Stomach smooth muscle (tissue), 2 donors: ENCODE data around the gene HK2.
"Not testable (repeated sequence)": the region's sequence is repeated elsewhere in the genome, so short reads cannot be mapped to it uniquely, and the experiment has no call there.

ENCODE experiments used
- H3K27ac ChIP-seq: one replicate; pipeline ENCODE4 v1.7.0; 2013; ENCODE audit warnings: mild to moderate bottlenecking, low read length, inconsistent platforms
- H3K27me3 ChIP-seq, 2 donors: one replicate each; pipeline ENCODE4 v1.7.0; 2013; ENCODE audit warnings: low read length in 2 of 2; ENCODE audit not compliant: insufficient read depth in 2 of 2, control insufficient read depth in 1 of 2
- H3K36me3 ChIP-seq, 2 donors: one replicate each; pipeline ENCODE4 v1.7.0; 2013; ENCODE audit warnings: low read length in 2 of 2; ENCODE audit not compliant: control insufficient read depth in 2 of 2, insufficient read depth in 2 of 2
- H3K4me1 ChIP-seq: one replicate; pipeline ENCODE4 v1.7.0; 2013; ENCODE audit warnings: low read length; ENCODE audit not compliant: control insufficient read depth, insufficient read depth
- H3K4me3 ChIP-seq, 2 donors: one replicate each; pipeline ENCODE4 v1.7.0; 2013; ENCODE audit warnings: low read length in 2 of 2
- H3K9ac ChIP-seq, 2 donors: one replicate each; pipeline ENCODE4 v1.7.0; 2013; ENCODE audit warnings: low read length in 2 of 2, mild to moderate bottlenecking in 1 of 2
- H3K9me3 ChIP-seq, 2 donors: one replicate each; pipeline ENCODE4 v1.7.0; 2013; ENCODE audit warnings: low read length in 2 of 2; ENCODE audit not compliant: control insufficient read depth in 2 of 2
- donor health status: healthy.
- donor health status: Pancreatic carcinoma.

HK2 gene

DNA sequence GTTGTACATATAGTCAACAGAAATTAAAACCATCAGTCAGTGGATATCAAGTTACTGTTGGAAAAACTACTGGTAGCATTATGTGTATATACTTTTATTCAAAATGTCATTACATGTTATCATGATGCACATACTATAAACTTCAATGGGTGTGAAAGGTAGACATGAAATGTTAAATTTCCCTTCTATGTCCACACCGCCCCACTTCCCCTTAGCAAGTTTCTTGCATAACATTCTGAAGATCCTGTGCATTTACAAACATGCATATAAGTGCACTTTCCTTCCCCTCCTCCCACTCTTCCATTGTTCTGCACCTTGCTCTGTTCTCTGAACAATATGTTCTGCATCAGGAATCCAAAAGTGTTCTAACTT lies 16.6 kb upstream of the HK2 start:
- peaks cover 0 to 1% of the 10 kb centered on the region in 2 donors for H3K27me3 ChIP-seq
- H3K36me3 ChIP-seq: no peaks in the 10 kb centered on the region
- no peaks in the 10 kb centered on the region for H3K4me1 ChIP-seq
- H3K9me3 ChIP-seq: no peaks in the 10 kb centered on the region
- H3K9ac ChIP-seq: no peak overlapping the region
- H3K4me3 ChIP-seq: no peak overlapping the region
- no peak overlapping the region for H3K27ac ChIP-seq

DNA sequence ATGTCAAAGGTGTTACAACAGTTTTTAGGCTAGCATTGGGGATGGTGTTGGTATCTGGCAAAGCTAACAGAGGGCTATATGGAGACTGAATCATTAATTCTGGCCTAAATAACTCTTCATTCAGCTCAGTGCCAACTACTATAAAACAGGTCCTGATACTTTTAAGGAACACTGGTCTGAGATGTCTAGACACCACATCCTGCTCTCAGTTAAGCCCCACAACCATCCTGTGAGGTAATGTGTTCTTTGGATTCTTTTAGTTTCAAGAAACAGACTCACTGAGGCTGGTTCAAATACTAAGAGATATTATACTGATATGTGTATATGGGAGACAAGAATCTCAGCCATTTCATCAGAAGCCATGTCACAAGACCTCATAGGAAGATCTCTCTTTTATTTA lies 14.2 kb upstream of the HK2 start:
- Histone ChIP-seq H3K4me1 (no peaks in the 10 kb centered on the region), H3K9me3 (no peaks in the 10 kb centered on the region), H3K4me3 (no peak overlapping the region), H3K27me3 (no peaks in the 10 kb centered on the region), H3K27ac (no peak overlapping the region), H3K36me3 (no peaks in the 10 kb centered on the region), H3K9ac (no peak overlapping the region)

DNA sequence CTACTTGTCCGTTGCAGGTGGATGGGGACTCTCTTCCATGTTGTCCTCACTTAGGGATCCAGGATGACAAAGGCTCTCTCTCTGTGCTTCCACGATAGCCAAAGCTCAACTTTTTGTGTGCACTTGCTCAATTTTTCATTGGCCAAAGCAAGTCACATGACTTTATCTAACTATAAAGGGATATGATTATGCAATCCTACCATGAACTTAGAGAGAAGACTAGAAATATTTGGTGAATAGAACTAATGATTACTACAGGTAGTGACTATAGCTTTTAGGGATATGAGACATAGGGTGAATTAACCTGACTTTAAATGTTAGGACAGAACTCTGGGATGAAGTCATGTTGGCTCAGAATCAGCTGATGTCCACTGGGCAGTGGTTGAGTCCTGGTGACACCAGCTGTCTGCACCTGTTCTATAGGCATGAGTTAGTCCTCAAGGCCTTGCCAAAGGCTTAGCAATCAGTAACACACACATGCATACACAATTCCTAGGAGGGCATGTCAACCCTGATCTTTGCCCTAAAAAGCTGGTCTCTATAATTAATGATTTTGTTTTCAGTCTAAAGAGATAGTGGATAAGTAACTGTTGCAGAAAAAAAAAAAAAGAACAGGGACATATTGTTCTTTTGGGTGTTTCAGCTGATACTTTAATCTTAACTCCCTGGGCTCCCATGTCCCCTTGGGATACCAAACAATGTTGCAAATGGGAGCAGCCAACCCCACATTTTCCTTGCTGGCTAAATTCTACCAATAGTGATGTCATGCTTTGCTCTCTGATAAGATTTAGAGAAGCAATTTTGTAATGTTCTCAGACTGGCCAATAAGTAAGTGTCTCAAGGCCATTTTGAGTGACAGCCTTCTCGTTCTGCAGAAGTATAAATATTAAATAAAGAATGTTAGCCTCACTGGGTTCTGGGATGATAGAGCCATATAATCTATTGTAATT lies 12.5 kb upstream of the HK2 start:
- Histone ChIP-seq H3K27me3 (no peaks in the 10 kb centered on the region), H3K27ac (no peak overlapping the region), H3K9me3 (no peaks in the 10 kb centered on the region), H3K4me1 (no peaks in the 10 kb centered on the region), H3K4me3 (no peak overlapping the region), H3K9ac (no peak overlapping the region), H3K36me3 (no peaks in the 10 kb centered on the region)

DNA sequence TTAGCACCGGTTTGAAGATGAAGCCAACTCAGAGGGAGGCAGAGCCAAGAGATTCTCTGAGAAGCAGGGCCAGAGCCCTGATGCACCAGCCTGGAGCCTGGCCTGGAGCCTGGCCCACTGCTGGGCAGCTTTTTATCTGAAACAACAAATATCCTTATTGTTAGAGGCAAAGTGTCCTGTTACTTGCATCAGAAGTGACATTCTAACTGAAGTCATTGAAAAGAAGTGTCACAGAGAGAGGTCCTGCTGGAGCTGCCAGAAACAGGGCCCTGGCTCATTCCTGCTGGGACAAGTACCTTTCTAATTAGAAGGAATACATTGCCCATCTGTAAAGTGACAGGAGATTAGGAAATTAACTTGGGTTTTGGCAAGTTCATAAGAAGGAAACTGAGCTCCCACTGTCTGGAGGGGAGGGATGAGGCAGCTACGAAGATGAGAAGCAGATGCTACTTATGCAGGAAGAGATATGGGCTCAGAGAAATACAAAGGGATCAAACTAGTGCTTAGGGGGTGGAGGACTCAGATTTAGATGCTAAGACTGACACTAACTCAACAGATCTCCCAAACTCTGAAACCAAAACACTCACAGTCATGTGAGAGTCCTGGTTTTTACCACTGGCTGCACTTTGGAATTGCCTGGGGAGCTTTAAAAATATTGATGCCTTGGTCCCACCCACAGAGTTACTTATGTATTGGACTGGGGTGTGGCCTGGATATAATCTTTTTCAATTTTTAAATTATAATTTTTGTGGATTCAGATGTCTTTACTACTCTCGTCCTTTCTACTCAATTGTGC lies 11.0 kb upstream of the HK2 start:
- no peak overlapping the region for H3K27ac ChIP-seq
- H3K9me3 ChIP-seq: no peaks in the 10 kb centered on the region
- H3K4me1 ChIP-seq: no peaks in the 10 kb centered on the region
- H3K4me3 ChIP-seq: no peak overlapping the region
- no peaks in the 10 kb centered on the region for H3K36me3 ChIP-seq
- H3K9ac ChIP-seq: no peak overlapping the region
- no peaks in the 10 kb centered on the region for H3K27me3 ChIP-seq

DNA sequence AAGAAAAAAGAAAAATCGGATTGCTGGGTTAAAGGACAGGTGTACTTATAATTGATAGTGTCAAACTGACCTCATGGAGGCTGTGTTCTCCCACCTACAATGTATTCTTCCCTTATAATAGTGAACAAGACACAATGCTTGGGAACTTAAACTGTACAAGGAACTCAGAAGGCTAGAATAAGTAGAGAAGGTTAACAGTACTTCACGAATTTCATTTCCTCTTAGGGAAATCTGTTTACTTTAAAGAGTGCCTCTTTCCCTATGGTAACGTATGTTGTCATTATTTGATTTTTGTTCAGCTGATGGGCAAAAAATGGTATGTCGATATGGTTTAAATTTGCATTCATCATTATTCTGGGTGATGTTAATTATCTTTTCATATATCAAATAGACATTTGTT lies 9.2 kb upstream of the HK2 start:
- no peak overlapping the region for H3K27ac ChIP-seq
- H3K9ac ChIP-seq: no peak overlapping the region
- no peak overlapping the region for H3K4me3 ChIP-seq
- H3K4me1 ChIP-seq: no peaks in the 10 kb centered on the region
- H3K27me3 ChIP-seq: no peaks in the 10 kb centered on the region
- no peaks in the 10 kb centered on the region for H3K9me3 ChIP-seq
- no peaks in the 10 kb centered on the region for H3K36me3 ChIP-seq

DNA sequence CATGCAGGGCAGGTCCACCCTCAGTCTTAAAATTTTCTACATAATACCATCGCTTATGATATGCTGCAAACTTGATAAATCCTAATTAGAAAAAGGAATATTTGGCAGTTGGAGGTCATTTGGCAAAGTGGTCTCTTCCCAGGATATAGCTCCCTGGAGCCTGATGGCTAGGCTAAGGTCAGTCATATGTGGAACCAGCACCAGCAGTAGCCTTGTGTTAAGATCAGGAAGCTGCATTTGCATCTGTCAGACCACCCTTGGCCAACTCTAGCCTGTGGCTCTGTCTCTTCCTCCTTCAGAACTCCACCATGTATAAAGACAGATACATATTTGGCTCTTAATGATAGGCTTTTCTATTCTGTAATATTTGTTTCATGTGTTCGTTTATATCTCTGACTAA lies 5.4 kb upstream of the HK2 start:
- Histone ChIP-seq H3K9me3 (no peaks in the 10 kb centered on the region), H3K27me3 (peaks cover 0 to 2% of the 10 kb centered on the region in 2 donors), H3K27ac (no peak overlapping the region), H3K36me3 (no peaks in the 10 kb centered on the region), H3K4me3 (no peak overlapping the region), H3K4me1 (peaks cover 3% of the 10 kb centered on the region), H3K9ac (no peak overlapping the region)

DNA sequence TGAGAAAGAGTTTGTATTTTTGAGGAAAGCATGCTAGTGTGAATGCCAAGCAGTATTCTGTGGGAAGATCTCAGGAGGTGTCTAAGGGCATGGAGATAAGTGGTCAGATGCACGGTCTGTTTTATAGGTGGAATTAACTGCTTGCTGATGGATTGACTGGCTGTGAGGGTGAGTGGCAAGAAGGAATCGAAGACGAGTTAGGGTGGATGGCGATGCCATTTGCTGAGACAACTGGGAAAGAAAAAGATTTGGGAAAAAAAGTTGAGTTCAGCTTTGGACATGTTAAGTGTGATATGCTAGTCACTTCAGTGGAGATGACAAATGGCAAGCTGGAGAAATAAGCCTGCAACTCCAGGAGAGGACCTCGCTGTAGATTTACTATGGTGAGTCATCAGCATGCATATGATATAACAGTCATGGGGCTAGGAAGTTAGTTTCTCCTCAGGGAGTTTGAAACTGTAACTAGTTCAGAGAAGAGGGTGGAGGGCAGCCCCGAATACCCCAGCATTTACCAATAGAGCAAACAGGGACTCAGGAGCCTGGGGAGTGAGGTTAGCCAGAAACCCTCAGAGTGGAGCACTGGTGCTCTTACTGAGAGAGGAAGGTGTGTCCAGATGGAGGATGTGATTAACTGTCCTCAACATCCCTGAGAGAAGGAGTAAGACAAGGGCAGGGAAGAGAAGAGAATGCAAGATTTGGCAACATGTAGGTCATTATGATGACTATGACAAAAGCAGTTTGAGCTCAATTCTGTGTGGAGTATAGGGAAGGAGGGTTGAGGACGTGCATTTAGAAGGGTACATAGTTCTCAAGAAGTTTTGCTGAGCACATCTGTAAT lies 2.0 kb upstream of the HK2 start:
- Histone ChIP-seq H3K9ac (no peak overlapping the region), H3K36me3 (no peaks in the 10 kb centered on the region), H3K4me3 (no peak overlapping the region), H3K9me3 (no peaks in the 10 kb centered on the region), H3K4me1 (peaks cover 18% of the 10 kb centered on the region), H3K27ac (no peak overlapping the region), H3K27me3 (peaks cover 2 to 27% of the 10 kb centered on the region in 2 donors)

DNA sequence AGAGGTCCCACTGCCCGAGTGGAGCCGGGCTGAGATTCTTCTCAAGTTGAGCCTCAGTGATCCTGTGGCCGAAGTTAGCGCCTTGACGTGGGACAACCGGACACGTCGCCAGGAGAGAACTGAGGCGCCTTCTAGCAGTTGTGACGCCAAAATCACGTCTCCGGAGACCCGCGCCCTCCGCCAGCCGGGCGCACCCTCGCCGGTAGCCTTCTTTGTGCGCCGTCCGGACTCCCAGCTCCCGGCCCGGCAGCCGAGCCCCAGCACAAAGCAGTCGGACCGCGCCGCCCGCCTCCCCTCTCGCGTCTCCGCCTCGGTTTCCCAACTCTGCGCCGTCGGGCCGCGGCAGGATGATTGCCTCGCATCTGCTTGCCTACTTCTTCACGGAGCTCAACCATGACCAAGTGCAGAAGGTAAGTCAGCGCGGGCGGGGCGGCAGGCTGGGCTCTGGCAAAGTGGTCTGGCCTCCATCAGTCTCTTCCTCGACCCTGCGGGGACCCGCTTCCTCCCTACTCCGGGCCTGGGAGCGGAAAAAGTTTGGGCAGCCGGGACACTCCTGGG lies 386 bp downstream of the HK2 start:
- H3K36me3 ChIP-seq, H3K9me3 ChIP-seq, H3K27ac ChIP-seq: not testable (repeated sequence)
- peak overlapping the region in 1 of 2 donors; percentile 53 for H3K9ac ChIP-seq
- peaks cover 18% of the 10 kb centered on the region for H3K4me1 ChIP-seq
- peaks cover 2 to 28% of the 10 kb centered on the region in 2 donors for H3K27me3 ChIP-seq
- peak overlapping the region; percentile 62 to 76 for H3K4me3 ChIP-seq

DNA sequence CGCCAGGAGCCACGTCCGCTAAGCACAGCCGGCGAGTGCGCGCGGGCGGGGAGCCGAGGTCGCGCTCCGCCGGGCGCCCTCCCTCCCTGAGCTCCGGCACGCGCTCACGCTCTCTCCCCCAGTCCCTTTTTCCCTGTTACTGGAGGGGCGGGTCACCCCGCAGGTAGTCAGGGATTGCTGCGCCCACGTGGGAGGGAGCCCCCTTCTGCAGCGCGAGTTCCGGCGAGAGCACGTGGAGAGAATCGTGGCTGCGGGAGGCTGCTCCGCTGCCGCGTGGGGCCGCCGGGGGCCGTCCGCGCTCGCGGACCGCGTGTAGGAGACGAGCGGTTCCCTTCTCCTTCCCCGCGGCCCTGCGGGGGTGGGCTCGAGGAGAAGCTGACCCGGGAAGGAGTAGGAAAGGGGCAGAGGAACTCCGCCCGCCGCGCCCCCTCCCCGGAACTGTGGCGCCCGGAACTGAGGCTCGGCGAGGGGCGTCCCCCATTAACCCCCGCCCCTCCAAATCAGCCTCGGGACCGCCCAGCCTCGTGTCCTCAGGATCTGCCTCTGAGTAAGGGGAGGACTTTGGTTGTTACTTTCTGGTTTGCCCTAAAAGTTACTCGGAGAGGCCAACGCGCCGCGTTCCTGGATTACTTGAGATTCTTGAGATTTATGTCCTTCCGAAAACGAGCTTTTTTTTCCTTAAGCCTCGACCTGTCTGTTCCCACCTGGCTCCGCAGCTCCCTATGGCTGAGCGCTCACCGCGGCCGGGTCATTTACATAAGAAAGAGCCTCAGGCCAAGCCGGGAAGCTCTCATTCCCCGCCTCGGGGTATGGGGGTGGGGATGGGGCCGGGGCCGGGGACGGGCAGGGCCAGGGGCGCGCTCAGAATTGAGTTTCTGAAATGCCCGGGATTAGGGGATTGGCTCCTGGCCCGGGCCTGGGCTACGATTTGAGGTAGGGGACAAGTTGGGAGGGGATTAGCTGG lies 1.1 kb downstream of the HK2 start:
- Histone ChIP-seq H3K4me3 (peak overlapping the region; percentile 62 to 76), H3K4me1 (peaks cover 18% of the 10 kb centered on the region), H3K36me3 (no peaks in the 10 kb centered on the region), H3K9ac (peak overlapping the region in 1 of 2 donors; percentile 53), H3K27me3 (peaks cover 2 to 28% of the 10 kb centered on the region in 2 donors), H3K9me3 (no peaks in the 10 kb centered on the region), H3K27ac (no peak overlapping the region)
